Mucosa of stomach (tissue), 1 donor: Measurements from ENCODE around the gene CTNNBL1.
"Not testable (repeated sequence)": the region's sequence is repeated elsewhere in the genome, so short reads cannot be mapped to it uniquely, and the experiment has no call there.

ENCODE experiments used
- H3K27me3 ChIP-seq: one replicate; pipeline ENCODE4 v1.7.0; 2013; ENCODE audit warnings: mild to moderate bottlenecking, low read length; ENCODE audit not compliant: control insufficient read depth, insufficient read depth
- H3K36me3 ChIP-seq: one replicate; pipeline ENCODE4 v1.7.0; 2013; ENCODE audit warnings: low read length; ENCODE audit not compliant: control insufficient read depth, insufficient read depth
- H3K4me1 ChIP-seq: one replicate; pipeline ENCODE4 v1.7.0; 2013; ENCODE audit warnings: mild to moderate bottlenecking, low read length; ENCODE audit not compliant: control insufficient read depth, insufficient read depth
- H3K4me3 ChIP-seq: one replicate; pipeline ENCODE4 v1.7.0; 2013; ENCODE audit warnings: low read length
- H3K9ac ChIP-seq: one replicate; pipeline ENCODE4 v1.7.0; 2013; ENCODE audit warnings: mild to moderate bottlenecking, low read length, moderate library complexity
- H3K9me3 ChIP-seq: one replicate; pipeline ENCODE4 v1.7.0; 2013; ENCODE audit warnings: mild to moderate bottlenecking, low read length, moderate library complexity; ENCODE audit not compliant: control insufficient read depth
- donor health status: Pancreatic carcinoma.

Gene CTNNBL1

DNA sequence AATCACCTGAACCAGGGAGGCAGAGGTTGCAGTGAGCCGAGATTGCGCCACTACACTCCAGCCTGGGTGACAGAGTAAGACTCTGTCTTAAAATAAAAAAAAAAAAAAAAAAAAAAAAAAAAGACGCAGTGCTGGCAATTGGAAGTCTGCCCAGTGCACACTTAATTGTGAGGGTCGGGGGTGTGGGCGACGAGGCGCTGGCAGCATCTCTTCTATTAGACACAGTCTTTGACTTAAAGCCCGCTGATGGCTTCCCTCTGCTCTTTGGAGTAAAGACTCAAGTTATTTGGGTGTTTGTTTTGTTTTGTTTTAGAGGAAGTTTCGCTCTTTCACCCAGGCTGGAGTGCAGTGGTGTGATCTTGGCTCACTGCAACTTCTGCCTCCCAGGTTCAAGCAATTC lies 10.7 kb upstream of the CTNNBL1 start:
- not testable (repeated sequence) for H3K9ac ChIP-seq, H3K4me1 ChIP-seq, H3K9me3 ChIP-seq, H3K4me3 ChIP-seq, H3K36me3 ChIP-seq
- H3K27me3 ChIP-seq, result peaks cover 14% of the 10 kb centered on the region

DNA sequence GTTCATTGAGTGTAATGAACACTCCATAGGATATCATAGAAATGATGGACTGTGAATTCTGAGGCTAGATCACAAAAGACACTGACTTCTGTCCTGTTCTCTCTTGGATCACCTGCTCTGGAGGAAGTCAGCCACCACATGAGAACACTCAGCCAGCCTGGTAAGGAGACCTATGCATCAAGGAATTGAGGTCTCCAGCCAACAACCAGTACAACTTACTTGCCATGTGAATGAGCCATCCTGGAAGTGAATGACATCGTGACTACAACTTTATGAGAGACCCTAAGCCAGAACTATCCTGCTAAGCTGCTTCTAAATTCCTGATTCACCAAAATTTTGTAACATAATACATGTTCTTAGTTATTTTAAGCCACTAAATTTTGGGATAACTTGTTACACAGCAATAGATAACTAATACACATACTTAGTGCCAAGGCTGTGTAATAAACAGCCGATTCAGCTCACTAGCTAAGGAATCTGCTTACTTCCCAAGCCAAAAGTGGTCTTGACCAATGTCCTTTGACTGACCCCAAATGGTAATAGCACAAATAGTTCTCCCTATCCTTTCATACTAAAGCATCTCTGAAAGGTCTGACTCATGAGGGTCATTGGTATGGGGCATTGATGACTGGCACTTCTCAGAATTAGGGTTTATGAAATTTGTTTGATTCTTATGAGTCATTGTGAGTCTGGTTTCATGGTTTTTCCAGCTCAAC lies 6.9 kb upstream of the CTNNBL1 start:
- Histone ChIP-seq H3K4me3 (no peak overlapping the region), H3K36me3 (no peaks in the 10 kb centered on the region), H3K9ac (no peak overlapping the region), H3K9me3 (no peaks in the 10 kb centered on the region), H3K4me1 (no peaks in the 10 kb centered on the region), H3K27me3 (peaks cover 5% of the 10 kb centered on the region)

DNA sequence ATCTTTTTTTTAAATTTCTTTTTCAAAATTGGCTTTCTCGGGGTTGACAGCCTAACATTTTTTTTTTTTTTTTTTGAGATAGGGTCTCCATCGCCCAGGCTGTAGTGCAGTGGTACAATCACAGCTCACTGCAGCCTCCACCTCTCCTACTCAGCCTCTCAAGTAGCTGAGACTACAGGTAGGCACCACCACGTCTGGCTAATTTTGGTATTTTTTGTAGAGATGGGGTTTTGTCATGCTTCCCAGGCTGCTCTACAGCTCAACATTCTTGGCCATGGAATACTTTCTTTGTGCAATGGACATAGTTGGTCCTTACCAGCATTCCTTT lies 6.4 kb upstream of the CTNNBL1 start:
- H3K27me3 ChIP-seq, result peaks cover 5% of the 10 kb centered on the region
- no peaks in the 10 kb centered on the region for H3K36me3 ChIP-seq
- H3K4me3 ChIP-seq, result no peak overlapping the region
- no peaks in the 10 kb centered on the region for H3K9me3 ChIP-seq
- no peak overlapping the region for H3K9ac ChIP-seq
- no peaks in the 10 kb centered on the region for H3K4me1 ChIP-seq

DNA sequence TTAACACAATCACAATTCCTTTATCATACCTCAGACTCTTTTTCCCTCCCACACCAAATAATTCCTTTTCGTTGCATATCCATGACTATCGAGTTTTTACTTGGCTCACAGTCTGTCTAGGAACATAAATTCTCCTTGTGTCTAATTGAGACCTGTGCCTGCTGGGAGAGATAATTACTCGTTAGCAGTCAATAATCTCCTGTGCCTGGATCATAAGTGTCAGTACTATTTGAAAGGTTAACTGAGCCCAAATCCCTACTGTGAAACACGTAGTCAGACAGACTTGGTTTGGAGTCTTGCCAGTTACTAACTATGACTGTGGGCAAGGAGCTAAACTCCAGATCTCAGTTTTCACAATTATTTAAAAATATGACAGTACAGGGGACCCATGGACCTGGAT lies 5.7 kb upstream of the CTNNBL1 start:
- no peaks in the 10 kb centered on the region for H3K4me1 ChIP-seq
- H3K27me3 ChIP-seq, result peaks cover 5% of the 10 kb centered on the region
- H3K4me3 ChIP-seq, result no peak overlapping the region
- no peaks in the 10 kb centered on the region for H3K9me3 ChIP-seq
- H3K36me3 ChIP-seq, result no peaks in the 10 kb centered on the region
- H3K9ac ChIP-seq, result no peak overlapping the region

DNA sequence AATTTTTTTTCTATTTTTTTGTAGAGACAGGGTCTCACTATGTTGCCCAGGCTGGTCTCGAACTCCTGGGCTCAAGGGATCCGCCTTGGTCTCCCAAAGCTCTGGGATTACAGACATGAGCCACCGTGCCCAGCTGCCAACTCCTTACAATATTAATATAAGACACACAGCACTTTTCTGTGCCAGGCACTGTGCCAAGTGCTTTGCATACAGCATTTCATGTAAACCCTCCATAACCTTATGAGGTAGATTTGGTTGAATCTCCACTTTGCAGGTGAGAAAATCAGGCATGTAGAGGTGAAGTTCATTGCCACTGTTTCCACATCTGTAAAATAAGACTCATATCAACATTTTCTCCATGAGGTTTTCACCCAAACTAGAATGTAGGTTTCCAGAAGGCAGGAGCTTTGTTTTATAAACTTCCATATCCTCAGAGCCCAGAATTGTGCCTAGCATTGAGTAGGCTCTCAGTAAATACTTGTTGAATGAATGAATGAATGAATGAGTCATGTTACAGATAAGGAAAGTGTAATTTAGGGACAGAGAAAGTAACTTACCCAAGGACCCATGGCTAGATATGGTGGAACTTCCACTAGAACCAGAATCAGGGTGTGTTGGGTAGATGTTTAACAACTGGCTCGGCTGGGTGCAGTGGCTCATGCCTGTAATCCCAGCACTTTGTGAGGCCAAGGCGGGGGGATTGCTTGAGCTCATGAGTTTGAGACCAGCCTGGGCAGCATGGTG lies 3.0 kb upstream of the CTNNBL1 start:
- no peaks in the 10 kb centered on the region for H3K9me3 ChIP-seq
- no peak overlapping the region for H3K4me3 ChIP-seq
- H3K9ac ChIP-seq, result no peak overlapping the region
- H3K36me3 ChIP-seq, result no peaks in the 10 kb centered on the region
- peaks cover 5% of the 10 kb centered on the region for H3K27me3 ChIP-seq
- H3K4me1 ChIP-seq, result peaks cover 4% of the 10 kb centered on the region

DNA sequence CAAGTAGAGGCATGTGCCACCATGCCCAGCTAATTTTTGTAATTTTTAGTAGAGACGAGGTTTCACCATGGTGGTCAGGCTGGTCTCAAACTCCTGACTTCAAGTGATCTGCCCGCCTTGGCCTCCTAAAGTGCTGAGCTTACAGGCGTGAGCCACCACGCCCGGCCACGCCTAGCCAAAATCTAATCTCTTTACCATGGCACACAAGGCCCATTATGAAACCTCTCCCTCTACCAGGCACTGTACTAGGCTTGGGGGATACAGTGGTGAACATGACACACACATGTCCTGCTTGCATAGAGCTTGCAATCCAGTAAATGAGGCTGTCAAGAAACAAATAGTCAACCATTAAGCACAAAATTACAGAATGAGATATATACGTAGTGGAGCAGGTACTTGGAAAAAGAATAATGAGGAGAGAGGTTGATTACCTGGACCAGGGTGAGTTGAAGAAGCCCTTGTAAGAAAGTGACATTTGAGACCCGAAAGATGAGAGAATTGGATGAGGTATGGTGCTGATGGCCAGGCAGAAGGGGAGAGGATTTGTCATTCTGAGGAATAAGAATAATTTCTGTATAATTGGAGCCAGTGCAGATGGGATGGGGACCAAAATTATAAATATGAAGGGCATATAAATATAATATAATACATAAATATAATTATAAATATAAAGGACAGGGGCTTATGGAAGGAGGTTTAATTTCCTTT lies 1.2 kb upstream of the CTNNBL1 start:
- Histone ChIP-seq H3K36me3 (no peaks in the 10 kb centered on the region), H3K9me3 (no peaks in the 10 kb centered on the region), H3K27me3 (no peaks in the 10 kb centered on the region), H3K9ac (no peak overlapping the region), H3K4me3 (no peak overlapping the region), H3K4me1 (peaks cover 4% of the 10 kb centered on the region)

DNA sequence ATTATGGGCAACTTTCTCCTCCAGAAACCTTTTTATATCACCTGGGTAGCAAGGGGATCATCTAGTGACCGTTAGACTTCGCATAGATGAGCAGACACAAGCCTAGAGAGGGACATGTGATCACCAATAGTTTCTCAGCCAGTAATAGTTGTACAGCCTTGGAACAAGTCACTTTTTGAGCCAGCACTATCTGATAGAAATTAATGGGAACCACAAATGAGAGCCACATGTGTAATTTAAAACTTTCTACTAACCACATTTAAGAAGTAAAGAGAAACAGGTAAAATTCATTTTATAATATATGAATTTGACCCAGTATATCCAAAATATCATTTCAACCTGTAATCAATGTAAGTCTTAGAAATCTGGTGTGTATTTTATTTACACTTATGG lies 592 bp upstream of the CTNNBL1 start:
- Histone ChIP-seq H3K36me3 (no peaks in the 10 kb centered on the region), H3K9me3 (no peaks in the 10 kb centered on the region), H3K4me3 (no peak overlapping the region), H3K4me1 (peaks cover 4% of the 10 kb centered on the region), H3K27me3 (no peaks in the 10 kb centered on the region), H3K9ac (no peak overlapping the region)

DNA sequence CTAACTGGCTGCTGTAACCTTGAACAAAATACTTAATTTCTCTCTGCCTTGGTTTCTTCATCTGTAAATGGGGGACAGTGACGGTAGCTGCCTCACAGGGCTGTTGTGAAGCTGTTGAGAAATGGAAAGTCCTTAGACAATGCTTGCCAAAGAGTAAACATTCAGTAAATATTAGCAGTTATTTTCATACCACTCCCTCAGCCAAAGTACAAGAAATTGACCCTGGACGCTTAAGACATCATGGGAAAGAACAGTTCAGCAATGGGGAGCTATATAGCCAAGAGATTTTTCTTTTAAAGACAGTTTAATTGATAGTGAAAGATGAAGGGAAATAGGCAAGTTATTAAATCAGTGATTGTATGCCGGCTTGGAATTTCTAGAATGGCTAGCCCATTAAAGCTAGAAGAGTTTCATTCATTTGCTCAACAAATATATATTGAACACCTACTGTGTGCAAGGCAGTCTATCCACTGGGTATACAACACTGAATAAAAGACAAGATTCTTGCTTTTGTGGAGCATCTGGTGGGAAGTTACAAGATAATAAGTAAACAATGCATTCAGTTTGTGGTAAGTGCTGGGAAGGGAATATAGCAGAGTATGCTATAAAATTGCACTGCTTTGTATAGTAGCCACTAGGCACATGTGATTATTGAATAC lies 2.0 kb downstream of the CTNNBL1 start:
- Histone ChIP-seq H3K27me3 (no peaks in the 10 kb centered on the region), H3K36me3 (no peaks in the 10 kb centered on the region), H3K9me3 (no peaks in the 10 kb centered on the region), H3K4me3 (no peak overlapping the region), H3K4me1 (peaks cover 4% of the 10 kb centered on the region), H3K9ac (no peak overlapping the region)

DNA sequence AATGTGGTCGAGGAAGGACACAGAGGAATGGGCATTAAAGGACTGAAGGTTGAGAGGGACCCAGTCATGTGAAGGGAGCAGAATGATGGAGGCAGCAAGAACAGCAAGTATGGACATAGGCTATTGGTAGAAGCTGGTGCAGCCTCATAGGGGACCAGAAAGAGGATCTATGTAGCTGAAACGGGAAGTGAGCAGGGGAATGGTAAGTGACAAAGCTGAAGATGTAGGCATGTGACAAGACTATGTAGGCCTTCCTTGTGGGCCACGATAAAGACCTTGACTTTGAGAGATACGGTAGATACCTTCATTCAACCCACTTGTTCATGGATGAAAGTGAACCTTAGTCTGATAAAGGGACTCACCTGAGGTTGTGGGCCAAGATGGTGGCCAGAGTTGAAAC lies 3.5 kb downstream of the CTNNBL1 start:
- Histone ChIP-seq H3K9ac (no peak overlapping the region), H3K4me3 (no peak overlapping the region), H3K36me3 (no peaks in the 10 kb centered on the region), H3K27me3 (no peaks in the 10 kb centered on the region), H3K4me1 (peaks cover 4% of the 10 kb centered on the region), H3K9me3 (no peaks in the 10 kb centered on the region)

- no peak overlapping the region for H3K9ac ChIP-seq
- H3K4me3 ChIP-seq, result no peak overlapping the region
- no peaks in the 10 kb centered on the region for H3K27me3 ChIP-seq
- H3K9me3 ChIP-seq, result no peaks in the 10 kb centered on the region
- H3K36me3 ChIP-seq, result no peaks in the 10 kb centered on the region
- peaks cover 4% of the 10 kb centered on the region for H3K4me1 ChIP-seq
Observed at GRCh38 chr20:37699202-37699601, 5.4 kb downstream of the CTNNBL1 start.

DNA sequence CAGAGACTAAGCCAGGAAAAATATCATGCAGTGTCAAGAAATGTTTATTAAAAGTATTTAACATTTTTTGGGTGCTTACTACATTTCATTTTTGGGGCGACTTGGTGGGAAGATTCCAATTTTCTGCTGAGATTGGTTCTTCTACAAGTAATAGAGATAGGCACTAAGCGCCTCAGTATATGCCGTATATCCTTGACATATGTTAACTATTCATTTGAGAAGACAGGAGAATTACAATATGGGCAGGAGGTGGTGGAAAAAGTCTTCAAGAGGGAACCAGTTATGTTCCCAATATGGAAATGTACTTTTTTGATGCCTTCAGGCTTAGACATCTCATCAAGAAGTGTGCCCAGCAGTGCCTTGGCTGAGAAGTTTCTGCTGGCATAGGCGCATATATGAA lies 6.5 kb downstream of the CTNNBL1 start:
- Histone ChIP-seq H3K9ac (no peak overlapping the region), H3K4me3 (no peak overlapping the region), H3K27me3 (no peaks in the 10 kb centered on the region), H3K36me3 (no peaks in the 10 kb centered on the region), H3K9me3 (no peaks in the 10 kb centered on the region), H3K4me1 (no peaks in the 10 kb centered on the region)

DNA sequence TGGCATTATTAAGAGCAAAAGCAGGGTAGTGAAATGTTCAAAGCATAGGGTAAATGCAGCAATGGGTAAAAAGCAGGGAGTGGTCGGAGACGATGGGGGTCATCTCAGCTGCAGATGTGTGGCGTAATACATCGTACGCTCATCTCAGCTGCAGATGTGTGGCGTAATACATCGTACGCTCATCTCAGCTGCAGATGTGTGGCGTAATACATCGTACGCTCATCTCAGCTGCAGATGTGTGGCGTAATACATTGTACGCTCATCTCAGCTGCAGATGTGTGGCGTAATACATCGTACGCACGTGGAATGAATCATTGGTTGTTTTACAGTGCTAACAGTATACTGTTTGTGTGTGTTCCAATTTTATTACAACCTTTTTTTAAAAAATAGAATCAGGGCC lies 7.8 kb downstream of the CTNNBL1 start:
- H3K9me3 ChIP-seq, H3K36me3 ChIP-seq, H3K4me1 ChIP-seq, H3K9ac ChIP-seq, H3K27me3 ChIP-seq, H3K4me3 ChIP-seq: not testable (repeated sequence)
